ENCODE results near the gene SUCO.

Gene SUCO

GRCh38 chr1:172657586-172657985 lies 124.6 kb downstream of the SUCO start:
- no peak for DNase-seq

- peak; percentile 49 for DNase-seq
Measured at GRCh38 chr1:172658871-172659453, 126.0 kb downstream of the SUCO start, which contains the start of gene FASLG. FASLG (plus strand) TSS chr1:172659103; CDS start chr1:172659202, 99 bp downstream.

- DNase-seq: no peak
Measured at GRCh38 chr1:172661107-172661506, 128.2 kb downstream of the SUCO start.
